ENCODE data around the gene OR2B6. TPM values are rescaled to one million over a fixed set of nuclear protein-coding genes. Genes with fewer than 3 reads are reported as not detected.

Gene OR2B6
- total and polyA plus RNA-seq, 2 of the 8 experiments (the other 6 are each of a cell fraction or from before 2014, with no cell fraction given): 0.26 TPM; not detected in 1

- Histone ChIP-seq H3K23ac (ENCODE audit: insufficient read length) (no peak overlapping the region), H3K27ac (ENCODE audit: low read depth, low read length) (no peak overlapping the region), H2BK120ac (replicated peaks; ENCODE audit: low read depth, low read length) (no peak overlapping the region), H4K91ac (replicated peaks; ENCODE audit: insufficient read length, low read length) (no peak overlapping the region), H4K8ac (ENCODE audit: extremely low read depth, insufficient read depth, low read length) (no peak overlapping the region), H2AK5ac (ENCODE audit: low read depth, low read length) (no peak overlapping the region), H4K5ac (ENCODE audit: insufficient read length, low read depth, low read length) (no peak overlapping the region), H3K9me3 (ENCODE audit: insufficient read depth in 2 of 2, low read depth in 1 of 2, low read length in 1 of 2) (no peaks in the 10 kb centered on the region), H2BK5ac (ENCODE audit: low read depth, low read length) (no peak overlapping the region), H3K18ac (ENCODE audit: extremely low read depth, low read length) (no peak overlapping the region), H3K4me1 (replicated peaks in 1 of 4; ENCODE audit: control insufficient read depth in 3 of 4, insufficient read depth in 4 of 4, low read length in 3 of 4) (no peaks in the 10 kb centered on the region), H3K79me2 (ENCODE audit: control insufficient read depth in 1 of 2, insufficient read depth in 2 of 2, low read length in 2 of 2) (no peaks in the 10 kb centered on the region), H3K79me1 (ENCODE audit: low read depth, low read length) (no peaks in the 10 kb centered on the region), H2BK12ac (ENCODE audit: low read depth, low read length) (no peak overlapping the region), H3K4me2 (ENCODE audit: insufficient read depth in 1 of 2, low read depth in 2 of 2, low read length in 2 of 2) (no peak overlapping the region), H4K20me1 (replicated peaks in 1 of 2; ENCODE audit: control insufficient read depth in 1 of 2, insufficient read depth in 2 of 2, low read length in 2 of 2) (no peaks in the 10 kb centered on the region), H3K56ac (replicated peaks; ENCODE audit: insufficient read length, low read depth, low read length) (no peak overlapping the region), H3K4me3 (ENCODE audit: extremely low read depth in 1 of 4, insufficient read depth in 2 of 4, low read depth in 3 of 4, low read length in 4 of 4) (no peak overlapping the region), H3K27me3 (replicated peaks in 1 of 4; ENCODE audit: control insufficient read depth in 3 of 4, extremely low read depth in 1 of 4, insufficient read depth in 3 of 4, low read length in 3 of 4) (no peaks in the 10 kb centered on the region), H2BK20ac (ENCODE audit: low read length) (no peak overlapping the region), H3K36me3 (ENCODE audit: control insufficient read depth in 2 of 4, insufficient read depth in 4 of 4, low read length in 3 of 4) (no peaks in the 10 kb centered on the region), H2AFZ (ENCODE audit: low read length) (no peak overlapping the region), H3K23me2 (ENCODE audit: low read depth, low read length) (no peaks in the 10 kb centered on the region), H3K4ac (replicated peaks; ENCODE audit: insufficient read length, low read depth, low read length) (no peak overlapping the region), H3K9ac (replicated peaks in 1 of 4; ENCODE audit: extremely low read depth in 1 of 4, low read depth in 3 of 4, low read length in 3 of 4) (no peak overlapping the region), H2BK15ac (ENCODE audit: low read length) (no peak overlapping the region), H3K14ac (ENCODE audit: insufficient read length) (no peak overlapping the region)
- DNase-seq (ENCODE audit: low read depth in 1 of 2, low spot score in 2 of 2) (no peak), FAIRE-seq (no peak)
- POLR2A ChIA-PET (ENCODE audit: partially characterized antibody): no interaction called here
- TF ChIP-seq CBX8 (IDR thresholded peaks at IDR 0.05; ENCODE audit: borderline replicate concordance, low read depth, low read length) (no peak), KDM4A (IDR thresholded peaks at IDR 0.05; ENCODE audit: low read depth, low read length, severe bottlenecking) (no peak), TAF1 (IDR thresholded peaks at IDR 0.05; ENCODE audit: low read depth, low read length) (no peak), SUZ12 (IDR thresholded peaks at IDR 0.05; ENCODE audit: low read length) (no peak), POU5F1 (IDR thresholded peaks at IDR 0.05; ENCODE audit: low read depth, low read length) (no peak), MAFK (IDR thresholded peaks at IDR 0.05; ENCODE audit: low read depth, low read length) (no peak)
- CTCF ChIA-PET (ENCODE audit: partially characterized antibody): no interaction called here
Measured at GRCh38 chr6:27978705-27979104, 21.7 kb downstream of the OR2B6 start.
